GM12878 (cell line): ENCODE measurements around the gene C12orf43. TPM values are rescaled to one million over a fixed set of nuclear protein-coding genes. Genes with fewer than 3 reads are reported as not detected.

Experiments
- ATAC-seq: fragments of 200-7000 bp; cut with Tn5 transposase; 3 replicates; pipeline ENCODE4 v1.9.1; 2020; ENCODE audit warnings: mild to moderate bottlenecking, moderate library complexity
- BruUV-seq: library from RNA; stranded (reverse); fragments of 400-500 nt; replicated peaks from 2 replicates; lab custom pipeline; 2021; lab: Mats Ljungman, UMichigan
- CTCF ChIA-PET: fragments of 300-600 bp; sonication (Branson Sonifier 250); formaldehyde crosslinking; extraction: SDS; loops from one replicate; lab custom pipeline; 2021; ENCODE audit warnings: inconsistent platforms; lab: Yijun Ruan, JAX
- POLR2A ChIA-PET: fragments of 350-600 bp; formaldehyde crosslinking; extraction: SDS; loops from one replicate; lab custom pipeline; 2021; ENCODE audit warnings: inconsistent platforms; lab: Charles Lee
- RAD21 ChIA-PET: fragments of 300-600 bp; sonication (Branson Sonifier 250); formaldehyde crosslinking; loops from one replicate; lab custom pipeline; 2023; ENCODE audit warnings: antibody characterized with exemption; ENCODE audit not compliant: unreplicated experiment; lab: Charles Lee
- SMC1A ChIA-PET: fragments of 300-600 bp; sonication (Branson Sonifier 250); formaldehyde crosslinking; loops from one replicate; lab custom pipeline; 2023; ENCODE audit not compliant: unreplicated experiment, uncharacterized antibody; lab: Charles Lee
- DNase-seq: peaks from one replicate; pipeline ENCODE4 v3.0.0-alpha.2; 2011; ENCODE audit warnings: low read depth, low spot score
- FAIRE-seq: peaks from 3 replicates; lab custom pipeline; 2011; peaks lifted over from hg19 to GRCh38; lab: Jason Lieb, UNC
- H2AFZ ChIP-seq: 2 replicates; pipeline ENCODE4 v1.6.0; 2011; ENCODE audit warnings: low read depth, low read length, control low read depth; ENCODE audit not compliant: control insufficient read depth
- H3K27ac ChIP-seq: 2 replicates; pipeline ENCODE4 v1.5.1; 2011; ENCODE audit warnings: control low read depth; ENCODE audit not compliant: control insufficient read depth, insufficient read depth
- H3K27me3 ChIP-seq, 2 experiments: replicated peaks in 1 of 2; 2 replicates each; pipeline versions ENCODE4 v1.6.0 to v1.6.1; 2011; ENCODE audit warnings: low read length in 1 of 2; ENCODE audit not compliant: control insufficient read depth in 2 of 2, insufficient read depth in 2 of 2
- H3K36me3 ChIP-seq, 2 experiments: 2 replicates each; pipeline ENCODE4 v1.5.1; 2011; ENCODE audit warnings: low read length in 1 of 2; ENCODE audit not compliant: control insufficient read depth in 2 of 2, insufficient read depth in 2 of 2
- H3K4me1 ChIP-seq: 2 replicates; pipeline ENCODE4 v1.6.1; 2011; ENCODE audit warnings: mild to moderate bottlenecking, low read length, moderate library complexity, mixed read lengths; ENCODE audit not compliant: control insufficient read depth, insufficient read depth
- H3K4me2 ChIP-seq: 2 replicates; pipeline ENCODE4 v1.6.0; 2011; ENCODE audit warnings: control low read depth; ENCODE audit not compliant: control insufficient read depth, insufficient read depth
- H3K4me3 ChIP-seq: fragments of 200-600 bp; sonication (generic); 2 replicates; pipeline ENCODE4 v1.5.1; 2016
- H3K79me2 ChIP-seq: 2 replicates; pipeline ENCODE4 v1.6.0; 2011; ENCODE audit warnings: low read length; ENCODE audit not compliant: control insufficient read depth, insufficient read depth
- H3K9ac ChIP-seq: 2 replicates; pipeline ENCODE4 v1.8.0; 2011; ENCODE audit warnings: low read length, control low read depth, mixed read lengths; ENCODE audit not compliant: control insufficient read depth, insufficient read depth
- H3K9me3 ChIP-seq: replicated peaks from 3 replicates; pipeline ENCODE4 v1.5.1; 2011; ENCODE audit warnings: mild to moderate bottlenecking, low read length; ENCODE audit not compliant: control insufficient read depth, insufficient read depth
- H4K20me1 ChIP-seq: 2 replicates; pipeline ENCODE4 v1.6.0; 2011; ENCODE audit not compliant: control insufficient read depth, insufficient read depth
- ATF7 ChIP-seq: fragments of 450-650 bp; IDR thresholded peaks from 2 replicates; pipeline ENCODE4 v1.6.1; 2016; ENCODE audit warnings: low read depth, mild to moderate bottlenecking
- CHD1 ChIP-seq: IDR thresholded peaks from 2 replicates; pipeline ENCODE4 v1.6.1; 2012; ENCODE audit warnings: low read depth, low read length, improper control_type of control experiment
- GATAD2B ChIP-seq: fragments of 450-650 bp; conservative IDR thresholded peaks from 2 replicates; pipeline ENCODE4 v1.6.1; 2017; ENCODE audit warnings: low read depth, mild to moderate bottlenecking, moderate library complexity
- JUNB ChIP-seq: IDR thresholded peaks from 2 replicates; pipeline ENCODE4 v1.6.1; 2016; ENCODE audit warnings: antibody characterized with exemption, mild to moderate bottlenecking
- NR2C2 ChIP-seq: IDR thresholded peaks from 2 replicates; pipeline ENCODE4 v1.6.1; 2011; ENCODE audit warnings: borderline replicate concordance, low read depth; ENCODE audit not compliant: control insufficient read depth, insufficient read length
- POLR2A ChIP-seq: IDR thresholded peaks from 2 replicates; pipeline ENCODE4 v1.6.1; 2011; ENCODE audit warnings: low read depth, mild to moderate bottlenecking, low read length
- RB1 ChIP-seq: fragments of 450-650 bp; formaldehyde crosslinking; IDR thresholded peaks from 2 replicates; pipeline ENCODE4 v1.6.1; 2017; ENCODE audit warnings: mild to moderate bottlenecking, borderline replicate concordance
- RBBP5 ChIP-seq: fragments of 200-600 bp; sonication (generic); conservative IDR thresholded peaks from 2 replicates; pipeline ENCODE4 v1.6.1; 2016
- REST ChIP-seq: IDR thresholded peaks from 2 replicates; pipeline ENCODE4 v1.6.1; 2012; ENCODE audit warnings: mild to moderate bottlenecking, low read depth, low read length
- SIN3A ChIP-seq: IDR thresholded peaks from 2 replicates; pipeline ENCODE4 v1.6.1; 2012; ENCODE audit warnings: low read depth, low read length, improper control_type of control experiment
- SKIL ChIP-seq: fragments of 450-650 bp; IDR thresholded peaks from 2 replicates; pipeline ENCODE4 v1.6.1; 2017; ENCODE audit warnings: mild to moderate bottlenecking, low read depth, inconsistent platforms; ENCODE audit not compliant: poor library complexity, severe bottlenecking
- SMAD1 ChIP-seq: fragments of 450-650 bp; IDR thresholded peaks from 2 replicates; pipeline ENCODE4 v1.6.1; 2018; ENCODE audit warnings: mild to moderate bottlenecking, low read depth; ENCODE audit not compliant: partially characterized antibody
- SREBF1 ChIP-seq: IDR thresholded peaks from 2 replicates; pipeline ENCODE4 v1.6.1; 2012; ENCODE audit warnings: mild to moderate bottlenecking, low read length
- TCF7 ChIP-seq: IDR thresholded peaks from 2 replicates; pipeline ENCODE4 v1.6.1; 2014; ENCODE audit warnings: antibody characterized with exemption, borderline replicate concordance
- ZBTB11 ChIP-seq: fragments of 450-650 bp; formaldehyde crosslinking; IDR thresholded peaks from 2 replicates; pipeline ENCODE4 v1.5.0; 2022; ENCODE audit warnings: mild to moderate bottlenecking, missing genetic modification characterization
- WGBS: methylation state at CpG from one replicate; pipeline ENCODE4 v1.1.6; 2016; ENCODE audit warnings: low lambda C conversion rate; ENCODE audit not compliant: insufficient replicate concordance, insufficient coverage; ENCODE audit errors: missing lambda C conversion rate; 5-methylcytosine and 5-hydroxymethylcytosine counted together
- in situ Hi-C: fragments of 300-500 bp; cut with MboI; formaldehyde crosslinking; loops from 9 replicates; pipeline ENCODE4 v1.14.3; 2018; ENCODE audit warnings: mixed read lengths
- intact Hi-C: fragments of 100-400 bp; cut with micrococcal nuclease; formaldehyde crosslinking; loops from one replicate; pipeline ENCODE4 v1.14.2; 2022; ENCODE audit not compliant: unreplicated experiment
- polyA plus RNA-seq, 11 experiments: library from polyadenylated mRNA; depleted of rRNA in 4 of 11; unstranded in 6 of 11; stranded (reverse) in 5 of 11; fragments of >200 nt; fragmentation: Nextera tagmentation in 4 of 11; fragmentation: Illumina TruSeq in 1 of 11; extraction: Ambion mirVana in 4 of 11; extraction: Trizol in 1 of 11; gene quantifications; 1 replicate in 1 of 11; 2 replicates in 10 of 11; pipeline versions ENCODE4 v1.2.1 to v1.2.3, GENCODE V29; 2011 to 2016; ENCODE audit warnings: inconsistent platforms in 2 of 11, missing spikeins in 2 of 11, low read depth in 1 of 11
- total RNA-seq, 4 experiments: library from RNA; depleted of rRNA in 3 of 4; stranded (reverse); fragments of >200 nt in 3 of 4; fragmentation: Illumina TruSeq in 1 of 4; extraction: Trizol in 1 of 4; gene quantifications; 2 replicates each; pipeline versions ENCODE4 v1.2.1 to v1.2.3, GENCODE V29; 2013 to 2021

C12orf43 gene
- total and polyA plus RNA-seq, 10 of the 15 experiments (the other 5 are each of a cell fraction or from before 2014, with no cell fraction given), result 7.5 to 30.8 (median 21.3) TPM

- ChIA-PET CTCF (no interaction called here), RAD21 (no interaction called here), POLR2A (no interaction called here), SMC1A (no interaction called here)
- H2AFZ ChIP-seq, result no peak overlapping the region
- intact Hi-C loops, result no loop called here
- no peaks in the 10 kb centered on the region for H3K27me3 ChIP-seq
- no peak for FAIRE-seq
- in situ Hi-C loops, result no loop called here
- ATAC-seq, result no peak
- H3K4me1 ChIP-seq, result no peaks in the 10 kb centered on the region
- no peak overlapping the region for H3K4me3 ChIP-seq
- no TSS peak for BruUV-seq
- DNase-seq, result no peak
- H3K9ac ChIP-seq, result no peak overlapping the region
- TF ChIP-seq POLR2A (no peak), TCF7 (no peak), ZBTB11 (no peak), ATF7 (no peak), RB1 (no peak), REST (no peak), SREBF1 (no peak), RBBP5 (no peak), SIN3A (no peak), CHD1 (no peak), SKIL (no peak), NR2C2 (no peak), JUNB (no peak), SMAD1 (no peak), GATAD2B (no peak)
- no peaks in the 10 kb centered on the region for H3K79me2 ChIP-seq
- 27% methylated on average over 4 of the region's 4 CpGs for WGBS
- no peak overlapping the region for H3K27ac ChIP-seq
- no peak overlapping the region for H3K4me2 ChIP-seq
- H4K20me1 ChIP-seq, result no peaks in the 10 kb centered on the region
- H3K9me3 ChIP-seq, result no peaks in the 10 kb centered on the region
- H3K36me3 ChIP-seq, result no peaks in the 10 kb centered on the region
Measured at GRCh38 chr12:120988234-120988633, 28.1 kb downstream of the C12orf43 start.
